ENCODE results near the gene BORCS6.

The BORCS6 gene

DNA sequence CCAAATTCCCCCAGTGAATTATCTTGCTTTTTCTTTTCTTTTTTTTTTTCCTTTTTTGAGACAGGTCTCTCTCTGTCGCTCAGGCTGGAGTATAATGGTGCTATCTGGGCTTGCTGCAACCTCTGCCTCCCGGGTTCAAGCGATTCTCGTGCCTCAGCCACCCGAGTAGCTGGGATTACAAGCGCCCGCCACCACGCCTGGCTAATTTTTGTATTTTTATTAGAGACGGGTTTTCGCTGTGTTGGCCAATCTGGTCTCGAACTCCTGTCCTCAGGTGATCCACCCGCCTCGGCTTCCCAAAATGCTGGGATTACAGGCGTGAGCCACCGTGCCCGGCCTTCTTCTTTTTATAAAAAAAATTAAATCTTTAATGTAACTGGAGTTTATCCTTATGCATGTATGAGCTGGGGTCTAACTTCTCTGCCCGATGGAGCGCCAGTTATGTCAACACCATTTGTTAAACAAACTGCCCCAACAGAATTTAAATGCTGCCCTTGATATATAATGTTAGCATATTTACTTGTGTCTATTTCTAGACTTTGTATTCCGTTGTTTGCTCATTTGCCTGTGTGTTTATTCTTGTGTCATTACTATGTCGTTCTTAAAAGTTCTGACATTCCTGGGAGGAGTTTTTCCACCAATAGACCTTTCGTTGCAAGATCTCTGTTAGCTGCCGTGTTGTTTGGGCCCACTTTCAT is 20.9 kb upstream of the BORCS6 start:
- DNase-seq (ENCODE audit: low read depth): no peak

DNA sequence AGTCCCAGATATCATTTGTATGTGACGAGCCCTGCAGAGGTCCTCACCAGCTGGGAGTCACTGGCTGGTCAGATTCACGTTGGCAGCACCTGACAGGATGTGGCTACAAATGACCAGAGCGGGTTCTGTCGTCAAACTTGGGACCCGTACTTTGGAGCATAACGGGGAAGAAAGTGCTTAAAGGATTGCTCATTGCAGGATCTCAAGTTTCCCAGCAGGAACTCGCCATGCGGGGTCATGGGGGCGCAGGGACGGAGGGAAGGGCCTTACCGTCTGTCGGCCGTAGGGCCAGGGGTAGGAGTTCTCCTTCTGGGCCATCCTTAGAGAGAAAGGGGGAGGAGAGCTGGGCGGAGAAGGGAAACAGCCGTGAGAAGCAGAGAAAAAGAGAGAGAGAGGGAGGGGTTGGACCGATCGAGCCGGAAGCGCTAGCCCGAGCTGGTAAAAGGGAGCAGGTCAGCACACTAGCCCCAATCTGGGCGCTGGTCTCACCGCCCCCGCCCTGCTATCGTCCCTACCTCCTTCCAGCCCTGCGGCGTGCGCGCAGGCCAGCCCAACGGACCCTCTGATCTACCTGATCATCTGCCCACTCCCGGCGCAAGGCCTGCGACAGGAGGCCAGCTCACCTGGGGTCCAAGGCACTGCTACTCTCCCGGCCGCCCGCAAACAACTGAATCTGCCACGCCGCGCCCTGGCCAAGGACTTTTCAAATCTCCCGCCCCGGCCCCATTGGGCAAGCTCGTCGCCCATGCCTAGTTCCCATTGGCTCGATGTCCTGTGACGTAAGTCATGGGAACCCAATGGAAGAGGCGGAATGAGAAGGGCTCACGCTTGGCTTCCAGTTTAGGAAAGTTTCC is 20.2 kb upstream of the BORCS6 start, which contains the start of gene AURKB:
TSS of gene AURKB (minus strand) at position 669 of the 854 bp plus-strand sequence. CDS start at position 318, 351 bp downstream.
- peak; percentile 83 for DNase-seq (ENCODE audit: low read depth)

DNA sequence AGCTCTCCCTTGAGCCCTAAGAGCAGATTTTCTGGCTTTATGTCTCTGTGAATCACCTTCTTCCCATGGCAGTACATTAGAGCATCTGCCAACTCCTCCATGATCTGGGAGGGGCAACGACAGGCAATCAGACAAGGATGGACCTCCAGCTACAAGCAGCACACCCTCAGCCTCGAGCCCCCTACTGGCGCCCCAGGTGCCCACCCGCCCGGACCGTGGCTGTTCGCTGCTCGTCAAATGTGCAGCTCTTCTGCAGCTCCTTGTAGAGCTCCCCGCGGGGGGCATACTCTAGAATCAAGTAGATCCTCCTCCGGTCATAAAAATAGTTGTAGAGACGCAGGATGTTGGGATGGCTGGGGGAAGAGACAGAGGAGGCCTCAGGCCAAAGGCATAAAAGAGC is 16.6 kb upstream of the BORCS6 start:
- DNase-seq (ENCODE audit: low read depth): no peak

DNA sequence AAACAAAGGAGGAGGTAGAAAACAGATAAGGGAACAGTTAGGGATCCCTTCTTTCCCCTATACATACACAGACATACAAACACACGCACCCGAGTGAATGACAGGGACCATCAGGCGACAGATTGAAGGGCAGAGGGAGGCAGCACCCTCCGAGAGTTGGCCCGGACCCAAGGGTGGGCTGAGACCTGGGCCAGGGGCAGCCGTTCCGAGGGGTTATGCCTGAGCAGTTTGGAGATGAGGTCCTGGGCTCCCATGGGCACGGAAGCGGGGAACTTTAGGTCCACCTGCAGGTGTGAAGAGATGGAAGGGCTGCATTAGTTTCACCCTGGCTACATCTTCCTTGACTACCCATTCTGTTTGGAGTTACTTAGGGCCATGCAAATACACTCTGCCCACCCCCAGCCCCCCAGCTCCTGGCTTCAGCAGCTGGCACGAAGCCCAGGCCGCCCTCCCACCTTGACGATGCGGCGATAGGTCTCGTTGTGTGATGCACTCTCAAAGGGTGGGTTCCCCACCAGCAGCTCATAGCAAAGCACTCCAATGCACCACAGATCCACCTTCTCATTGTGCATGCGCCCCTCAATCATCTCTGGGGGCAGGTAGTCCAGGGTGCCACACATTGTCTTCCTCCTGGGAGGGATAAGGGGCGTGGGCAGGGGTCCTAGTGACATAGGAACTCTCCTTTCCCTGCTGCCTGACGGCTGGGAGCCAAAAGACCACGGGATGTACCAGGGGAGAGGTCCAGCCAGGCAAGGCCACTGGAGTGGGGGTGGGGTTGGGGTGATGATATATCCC is 15.0 kb upstream of the BORCS6 start:
- DNase-seq (ENCODE audit: low read depth): no peak

DNA sequence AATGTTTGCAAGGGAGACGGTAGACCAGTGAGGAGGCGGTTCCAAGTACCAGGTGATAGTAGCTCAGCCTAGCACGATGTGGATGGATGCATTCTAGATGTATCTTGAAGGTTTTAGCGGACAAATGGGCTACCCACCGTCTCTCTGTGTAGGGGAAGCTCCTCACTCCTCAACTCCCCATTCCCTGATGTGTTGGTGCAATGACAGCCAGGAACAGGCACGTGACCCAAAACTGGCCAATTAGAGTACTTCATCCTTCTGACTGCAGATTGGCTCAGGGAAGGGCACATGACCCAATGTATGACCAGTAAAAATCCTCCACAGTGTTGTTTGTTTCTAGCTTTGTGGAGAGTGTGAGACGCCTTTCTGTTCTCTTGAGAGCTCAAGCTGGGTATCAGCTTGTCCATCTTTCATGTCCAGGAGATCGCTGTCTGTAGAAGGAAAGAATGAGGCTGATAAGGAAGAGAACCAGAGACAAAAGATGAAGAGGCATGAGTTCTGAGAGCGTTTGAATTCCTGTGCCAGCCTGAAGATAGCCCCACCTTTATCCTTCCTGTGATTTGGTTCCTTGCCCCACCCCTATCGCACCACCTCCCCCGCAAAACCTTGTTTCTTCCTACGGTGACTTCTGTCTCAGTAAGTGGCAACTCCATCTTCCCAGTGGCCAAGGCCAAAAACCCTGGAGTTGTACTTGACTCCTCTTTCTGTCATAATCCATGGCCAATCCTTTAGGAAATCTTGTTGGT is 2.3 kb upstream of the BORCS6 start:
- no peak for DNase-seq (ENCODE audit: low read depth)

DNA sequence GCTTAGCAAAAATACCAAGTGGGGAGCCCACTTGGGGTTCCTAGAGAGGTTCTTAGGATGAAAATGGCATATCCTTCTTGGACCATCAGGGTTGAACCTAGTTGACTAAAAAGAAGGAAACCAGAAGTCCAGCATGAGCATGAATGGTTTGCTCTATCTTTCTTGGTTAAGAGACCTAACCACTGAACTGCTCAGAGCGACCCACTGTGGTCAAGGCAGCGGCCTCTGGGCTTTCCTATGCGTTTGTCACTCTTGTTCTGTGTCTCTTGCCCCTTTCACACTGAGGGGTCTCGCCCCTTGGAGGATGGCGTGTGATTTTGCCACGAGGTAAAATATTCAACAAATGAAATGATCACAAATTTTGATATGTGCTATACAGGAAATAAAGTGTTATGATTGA is 526 bp upstream of the BORCS6 start:
- no peak for DNase-seq (ENCODE audit: low read depth)

DNA sequence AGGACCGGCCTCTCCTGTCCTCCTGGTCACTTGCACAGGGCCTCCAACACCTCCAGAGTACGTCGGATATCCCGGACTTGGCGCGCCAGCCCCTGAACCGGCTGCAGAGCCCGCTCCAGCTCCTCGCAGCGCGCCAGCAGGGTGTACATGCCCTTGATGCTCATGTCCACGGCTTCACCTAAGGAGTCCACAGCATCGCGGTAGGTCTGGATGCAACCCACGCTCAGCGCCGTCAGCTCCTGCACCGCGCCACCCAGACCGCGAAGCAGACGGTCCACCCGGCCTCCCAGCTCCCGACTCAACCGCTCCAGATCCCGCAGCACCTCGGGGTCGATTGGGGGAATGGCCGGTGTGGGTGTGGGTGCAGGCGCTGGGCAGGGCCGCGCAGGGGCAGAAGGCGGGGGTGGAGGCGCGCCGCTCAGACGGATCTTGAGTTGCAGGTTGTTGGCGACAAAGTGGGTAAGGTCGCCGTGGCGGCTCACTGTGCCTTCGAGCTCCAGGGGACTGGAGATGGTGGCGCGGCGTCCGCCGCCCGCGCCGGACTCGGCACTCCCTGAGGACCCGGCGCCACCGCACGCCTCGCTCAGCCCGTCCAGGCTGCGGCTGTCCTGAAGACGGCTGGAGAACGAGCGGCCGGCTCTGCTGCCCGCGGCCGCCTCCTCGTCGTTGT is 804 bp downstream of the BORCS6 start:
- no peak for DNase-seq (ENCODE audit: low read depth)

DNA sequence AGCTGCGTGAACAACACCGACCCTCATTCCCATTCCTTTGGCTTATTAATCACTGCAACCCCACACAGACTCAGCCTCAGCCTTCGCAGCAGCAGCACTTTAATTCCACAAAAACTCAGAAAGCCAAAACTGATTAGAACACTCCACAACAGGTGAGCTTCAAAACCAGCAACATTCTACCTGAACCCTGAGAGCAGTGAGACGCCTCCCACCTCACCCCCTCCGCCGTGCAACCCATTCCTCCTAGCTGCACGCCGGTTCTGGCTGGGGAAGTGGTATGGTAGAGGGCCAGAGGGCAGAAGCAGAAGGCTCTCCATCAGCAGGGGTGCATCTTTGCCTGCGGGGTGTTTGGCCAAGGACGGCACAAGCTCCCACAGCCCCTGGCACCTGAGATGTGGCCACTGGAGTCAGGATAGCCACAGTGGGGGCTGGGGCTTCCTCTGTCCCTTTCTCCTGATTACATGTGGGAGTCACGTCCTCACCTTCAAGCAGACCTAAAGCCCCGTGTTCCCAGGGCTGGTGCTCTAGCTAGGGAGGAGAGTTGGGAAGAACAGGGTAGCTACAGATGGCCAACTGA is 1.6 kb downstream of the BORCS6 start:
- no peak for DNase-seq (ENCODE audit: low read depth)

DNA sequence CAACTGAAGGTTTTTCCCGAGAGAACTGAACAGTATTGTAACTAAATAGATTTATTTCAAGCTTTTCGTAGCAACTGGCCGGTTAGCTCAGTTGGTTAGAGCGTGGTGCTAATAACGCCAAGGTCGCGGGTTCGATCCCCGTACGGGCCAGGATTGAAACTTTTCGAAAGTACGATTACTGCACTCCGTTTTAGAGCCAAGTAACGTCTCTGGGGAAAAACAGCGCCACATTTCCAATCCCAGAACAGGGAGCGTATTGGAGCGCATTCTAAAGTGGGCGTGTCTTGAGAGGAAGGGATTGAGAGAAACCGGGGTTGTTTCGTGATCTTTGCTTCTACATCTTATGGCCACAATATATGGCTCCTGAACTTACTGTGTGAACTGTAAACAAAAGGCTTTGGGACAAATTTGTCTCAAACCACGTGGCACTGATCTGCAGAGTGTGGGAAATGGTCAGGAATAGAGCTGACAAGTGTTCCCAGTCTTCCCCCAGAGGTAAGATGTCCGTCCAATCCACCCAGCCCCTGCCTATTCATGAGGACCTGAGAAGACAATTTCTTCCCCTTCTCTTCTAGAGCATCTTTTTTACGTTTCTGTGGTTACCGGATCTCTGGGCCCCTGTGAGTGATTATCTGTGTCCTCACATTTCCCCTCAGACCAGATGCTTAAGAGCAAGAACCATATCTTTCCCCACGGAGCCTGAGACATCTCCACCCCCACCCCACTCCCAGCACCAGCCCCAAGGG is 2.3 kb downstream of the BORCS6 start:
- DNase-seq (ENCODE audit: low read depth): peak; percentile 87

DNA sequence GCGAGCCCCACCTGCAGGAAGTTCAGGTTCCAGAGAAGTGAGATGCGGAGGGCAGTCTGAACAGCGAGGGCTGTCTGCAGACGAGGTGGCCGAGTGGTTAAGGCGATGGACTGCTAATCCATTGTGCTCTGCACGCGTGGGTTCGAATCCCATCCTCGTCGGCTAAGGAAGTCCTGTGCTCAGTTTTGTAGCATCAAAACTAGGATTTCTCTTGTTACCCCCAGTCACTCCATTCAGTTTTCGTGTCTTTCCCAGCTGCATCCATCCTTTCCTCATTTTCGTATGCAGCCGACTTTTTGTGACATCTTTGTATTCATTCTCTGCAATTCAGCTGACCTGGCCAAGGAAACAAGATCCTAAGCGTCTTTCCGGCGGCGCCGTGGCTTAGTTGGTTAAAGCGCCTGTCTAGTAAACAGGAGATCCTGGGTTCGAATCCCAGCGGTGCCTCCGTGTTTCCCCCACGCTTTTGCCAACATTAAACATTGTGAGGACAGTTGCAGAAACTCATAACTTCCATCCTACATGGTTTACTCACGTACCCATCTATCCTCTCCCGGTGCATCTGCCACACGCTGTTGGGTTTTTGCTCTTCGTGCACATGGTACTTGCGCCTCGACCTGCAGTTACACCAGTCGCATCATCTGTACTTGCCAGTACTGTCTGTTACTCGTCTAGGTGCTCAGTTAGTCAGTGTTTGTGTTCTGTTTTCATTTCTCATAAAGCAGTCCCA is 3.0 kb downstream of the BORCS6 start:
- peak; percentile 83 for DNase-seq (ENCODE audit: low read depth)

DNA sequence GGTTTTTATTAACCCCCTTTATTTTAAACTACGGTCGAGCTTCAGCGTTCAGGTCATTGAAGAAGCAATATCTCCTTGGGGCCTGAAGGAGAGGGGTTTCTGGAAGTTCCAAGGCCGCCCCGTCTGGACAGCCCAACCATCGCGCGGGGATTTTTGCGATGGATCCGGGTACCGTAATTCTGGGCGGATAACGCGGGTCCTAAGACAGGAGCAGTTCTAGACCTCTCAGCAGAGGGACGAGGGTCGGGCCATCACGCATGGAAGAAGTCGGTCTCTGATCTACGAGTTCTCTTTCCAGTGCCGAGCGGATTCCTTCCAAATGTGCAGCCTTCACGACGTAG is 3.6 kb downstream of the BORCS6 start:
- no peak for DNase-seq (ENCODE audit: low read depth)

DNA sequence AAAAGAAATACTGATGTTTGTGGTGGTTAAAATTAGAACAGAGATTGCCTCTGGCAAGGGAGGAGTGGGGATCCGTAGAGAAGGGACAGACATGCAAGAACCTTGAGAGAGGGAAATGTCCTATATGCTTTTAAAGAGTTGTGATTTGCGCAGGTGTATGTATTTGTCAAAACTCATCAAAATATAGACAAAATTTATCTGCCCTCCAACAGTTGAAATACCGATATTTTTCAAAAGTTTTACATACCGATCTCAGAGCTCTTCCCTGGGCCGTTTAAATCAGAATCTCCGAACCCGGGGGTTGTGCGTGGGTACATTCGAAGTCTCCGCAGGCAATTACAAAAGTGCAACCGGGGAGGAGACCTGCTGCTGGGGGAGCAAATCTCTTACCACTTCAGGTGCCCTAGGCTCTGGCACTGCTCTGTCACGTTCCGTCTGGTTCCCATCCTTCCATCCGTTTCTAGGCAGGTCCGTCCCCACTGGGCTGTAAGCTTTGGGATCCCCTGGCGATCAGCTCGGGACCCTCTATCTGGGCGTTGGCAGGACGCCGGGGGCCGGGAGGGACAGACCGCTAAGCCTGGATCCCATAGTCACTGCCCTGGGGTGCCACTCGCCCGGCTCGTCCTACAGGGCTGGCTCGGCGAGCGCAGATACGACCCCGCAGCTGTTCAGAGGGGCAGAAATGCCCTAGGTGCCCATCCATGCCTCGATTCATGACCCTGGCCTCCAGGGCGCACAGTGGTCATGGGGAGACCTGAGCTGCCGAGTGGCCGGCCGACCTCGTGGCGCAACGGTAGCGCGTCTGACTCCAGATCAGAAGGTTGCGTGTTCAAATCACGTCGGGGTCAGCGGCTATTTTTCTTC is 4.2 kb downstream of the BORCS6 start:
- peak; percentile 87 for DNase-seq (ENCODE audit: low read depth)

DNA sequence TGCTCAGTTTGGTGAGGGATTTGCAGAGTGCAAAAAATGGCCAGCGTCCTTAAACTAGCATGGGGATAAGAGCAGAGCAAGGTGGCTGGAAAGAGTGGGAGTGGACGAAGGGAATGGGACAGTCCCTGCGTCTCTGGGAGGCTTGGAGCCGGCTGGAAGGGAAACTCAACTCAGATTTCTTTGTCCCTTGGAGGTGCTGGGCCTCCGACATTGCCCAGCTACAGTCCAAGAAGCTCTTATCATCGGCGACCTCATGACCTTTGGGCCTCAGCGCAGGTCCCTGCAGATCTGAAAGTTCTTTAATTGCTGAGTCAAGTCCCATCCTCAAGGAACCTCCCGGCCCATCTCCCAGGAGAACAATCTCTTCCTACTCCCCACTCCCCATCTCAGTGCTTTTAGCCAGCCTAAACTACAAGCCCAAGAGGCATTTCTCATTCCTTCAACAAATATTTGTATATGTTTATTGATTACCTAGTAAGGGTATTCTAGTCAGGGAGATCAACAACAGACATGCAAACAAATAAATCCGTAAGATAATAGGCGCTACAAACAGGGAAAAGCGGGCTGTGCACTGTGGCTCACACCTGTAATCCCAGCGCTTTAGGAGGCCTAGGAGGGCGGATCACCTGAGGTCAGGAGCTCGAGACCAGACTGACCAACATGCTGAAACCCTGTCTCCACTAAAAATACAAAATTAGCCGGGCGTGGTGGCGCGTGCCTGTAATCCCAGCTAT is 12.8 kb downstream of the BORCS6 start:
- no peak for DNase-seq (ENCODE audit: low read depth)

DNA sequence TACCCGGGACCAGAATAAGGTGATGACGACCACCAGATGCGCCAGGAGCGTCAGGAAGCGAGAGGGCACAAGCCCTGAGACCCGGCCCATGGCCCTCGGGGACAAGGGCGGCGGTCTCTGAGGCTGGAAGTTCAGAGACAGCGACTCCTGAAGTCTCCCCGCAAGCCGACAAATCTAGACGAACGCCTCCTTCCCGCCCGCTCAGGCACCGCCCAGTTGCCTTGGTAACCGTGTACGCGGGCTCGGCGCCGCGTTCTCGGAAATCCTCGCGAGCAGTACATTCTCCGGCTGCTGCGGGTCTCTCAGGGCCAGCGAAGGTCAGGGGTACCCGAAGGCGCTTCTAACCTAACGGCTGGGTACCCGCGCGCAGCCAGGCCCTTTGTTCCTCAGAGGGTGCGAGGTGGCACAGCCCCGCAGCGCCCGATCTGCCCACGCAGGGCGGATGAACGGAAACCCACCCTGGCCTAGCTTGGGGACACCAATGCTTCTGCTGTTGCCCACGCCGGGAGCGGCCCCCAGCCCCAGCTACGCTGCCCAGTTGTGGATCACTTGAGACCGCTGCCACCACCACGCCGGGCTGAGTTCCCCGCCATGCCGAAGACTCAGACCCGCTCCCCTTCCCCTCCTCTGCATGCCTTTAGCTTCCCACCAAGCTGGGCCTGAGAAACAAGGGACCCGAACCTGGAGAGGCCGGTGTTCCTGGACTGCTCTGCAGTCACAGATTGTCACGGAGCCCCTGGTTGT is 13.6 kb downstream of the BORCS6 start, which contains the start of gene TMEM107:
TSS of gene TMEM107 (minus strand) at position 184 of the 744 bp plus-strand sequence. CDS start at position 90, 94 bp downstream.
- no peak for DNase-seq (ENCODE audit: low read depth)

DNA sequence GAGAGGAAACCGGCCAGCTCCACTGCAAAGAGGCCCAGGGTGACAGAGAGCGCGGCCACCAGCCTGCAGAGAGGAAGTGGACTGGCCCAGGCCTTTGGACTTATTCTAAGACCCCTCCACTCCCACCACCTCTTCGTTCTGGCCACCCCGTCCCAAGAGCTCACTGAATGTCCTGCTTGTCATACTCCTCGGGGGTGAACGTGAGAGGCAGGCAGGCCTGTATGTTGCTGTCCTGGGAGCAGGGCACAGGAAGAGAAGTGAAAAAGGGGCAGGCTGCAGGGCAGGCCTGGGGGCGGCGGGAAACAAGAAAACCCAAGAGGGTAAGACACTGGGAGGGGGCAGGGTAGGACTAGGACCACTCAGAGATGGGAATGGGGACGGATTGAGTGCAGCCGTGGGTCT is 14.2 kb downstream of the BORCS6 start:
- no peak for DNase-seq (ENCODE audit: low read depth)

DNA sequence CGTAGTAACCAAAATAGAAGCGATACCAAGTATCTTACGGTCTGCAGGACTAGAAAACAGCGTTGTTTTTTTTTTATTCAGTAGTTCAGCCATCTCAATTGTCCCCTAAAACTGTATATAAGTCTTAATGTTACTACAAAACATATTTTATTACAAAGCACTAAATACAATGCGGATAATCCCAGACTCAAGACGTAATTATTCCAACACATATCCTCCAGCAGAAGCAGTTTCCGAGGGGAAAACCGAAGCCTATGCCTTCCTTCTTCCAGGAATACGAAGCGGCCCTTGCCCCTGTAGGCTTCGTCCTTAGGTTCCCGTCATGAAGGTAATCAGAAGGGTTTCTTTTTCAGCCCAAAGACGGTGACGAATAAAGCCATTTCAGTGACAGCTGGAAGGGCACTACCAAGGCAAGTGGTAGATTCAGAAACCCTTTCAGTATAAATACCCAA is 16.1 kb downstream of the BORCS6 start:
- no peak for DNase-seq (ENCODE audit: low read depth)

All from stimulated activated CD8-positive, alpha-beta memory T cell treated with anti-CD3 and anti-CD28 coated beads, Interleukin-15, amount 100 ng/mL, for 1 hour (primary cell).